ENCODE results near the gene CREBBP. TPM values are rescaled to one million over a fixed set of nuclear protein-coding genes. Genes with fewer than 3 reads are reported as not detected.

Gene CREBBP
- total and polyA plus RNA-seq, 2 experiments from 2014 or later: 36.9 to 54.8 TPM

GRCh38 chr16:3838600-3839401 is 41.7 kb downstream of the CREBBP start (continued):
- TF ChIP-seq, protein P1, sequence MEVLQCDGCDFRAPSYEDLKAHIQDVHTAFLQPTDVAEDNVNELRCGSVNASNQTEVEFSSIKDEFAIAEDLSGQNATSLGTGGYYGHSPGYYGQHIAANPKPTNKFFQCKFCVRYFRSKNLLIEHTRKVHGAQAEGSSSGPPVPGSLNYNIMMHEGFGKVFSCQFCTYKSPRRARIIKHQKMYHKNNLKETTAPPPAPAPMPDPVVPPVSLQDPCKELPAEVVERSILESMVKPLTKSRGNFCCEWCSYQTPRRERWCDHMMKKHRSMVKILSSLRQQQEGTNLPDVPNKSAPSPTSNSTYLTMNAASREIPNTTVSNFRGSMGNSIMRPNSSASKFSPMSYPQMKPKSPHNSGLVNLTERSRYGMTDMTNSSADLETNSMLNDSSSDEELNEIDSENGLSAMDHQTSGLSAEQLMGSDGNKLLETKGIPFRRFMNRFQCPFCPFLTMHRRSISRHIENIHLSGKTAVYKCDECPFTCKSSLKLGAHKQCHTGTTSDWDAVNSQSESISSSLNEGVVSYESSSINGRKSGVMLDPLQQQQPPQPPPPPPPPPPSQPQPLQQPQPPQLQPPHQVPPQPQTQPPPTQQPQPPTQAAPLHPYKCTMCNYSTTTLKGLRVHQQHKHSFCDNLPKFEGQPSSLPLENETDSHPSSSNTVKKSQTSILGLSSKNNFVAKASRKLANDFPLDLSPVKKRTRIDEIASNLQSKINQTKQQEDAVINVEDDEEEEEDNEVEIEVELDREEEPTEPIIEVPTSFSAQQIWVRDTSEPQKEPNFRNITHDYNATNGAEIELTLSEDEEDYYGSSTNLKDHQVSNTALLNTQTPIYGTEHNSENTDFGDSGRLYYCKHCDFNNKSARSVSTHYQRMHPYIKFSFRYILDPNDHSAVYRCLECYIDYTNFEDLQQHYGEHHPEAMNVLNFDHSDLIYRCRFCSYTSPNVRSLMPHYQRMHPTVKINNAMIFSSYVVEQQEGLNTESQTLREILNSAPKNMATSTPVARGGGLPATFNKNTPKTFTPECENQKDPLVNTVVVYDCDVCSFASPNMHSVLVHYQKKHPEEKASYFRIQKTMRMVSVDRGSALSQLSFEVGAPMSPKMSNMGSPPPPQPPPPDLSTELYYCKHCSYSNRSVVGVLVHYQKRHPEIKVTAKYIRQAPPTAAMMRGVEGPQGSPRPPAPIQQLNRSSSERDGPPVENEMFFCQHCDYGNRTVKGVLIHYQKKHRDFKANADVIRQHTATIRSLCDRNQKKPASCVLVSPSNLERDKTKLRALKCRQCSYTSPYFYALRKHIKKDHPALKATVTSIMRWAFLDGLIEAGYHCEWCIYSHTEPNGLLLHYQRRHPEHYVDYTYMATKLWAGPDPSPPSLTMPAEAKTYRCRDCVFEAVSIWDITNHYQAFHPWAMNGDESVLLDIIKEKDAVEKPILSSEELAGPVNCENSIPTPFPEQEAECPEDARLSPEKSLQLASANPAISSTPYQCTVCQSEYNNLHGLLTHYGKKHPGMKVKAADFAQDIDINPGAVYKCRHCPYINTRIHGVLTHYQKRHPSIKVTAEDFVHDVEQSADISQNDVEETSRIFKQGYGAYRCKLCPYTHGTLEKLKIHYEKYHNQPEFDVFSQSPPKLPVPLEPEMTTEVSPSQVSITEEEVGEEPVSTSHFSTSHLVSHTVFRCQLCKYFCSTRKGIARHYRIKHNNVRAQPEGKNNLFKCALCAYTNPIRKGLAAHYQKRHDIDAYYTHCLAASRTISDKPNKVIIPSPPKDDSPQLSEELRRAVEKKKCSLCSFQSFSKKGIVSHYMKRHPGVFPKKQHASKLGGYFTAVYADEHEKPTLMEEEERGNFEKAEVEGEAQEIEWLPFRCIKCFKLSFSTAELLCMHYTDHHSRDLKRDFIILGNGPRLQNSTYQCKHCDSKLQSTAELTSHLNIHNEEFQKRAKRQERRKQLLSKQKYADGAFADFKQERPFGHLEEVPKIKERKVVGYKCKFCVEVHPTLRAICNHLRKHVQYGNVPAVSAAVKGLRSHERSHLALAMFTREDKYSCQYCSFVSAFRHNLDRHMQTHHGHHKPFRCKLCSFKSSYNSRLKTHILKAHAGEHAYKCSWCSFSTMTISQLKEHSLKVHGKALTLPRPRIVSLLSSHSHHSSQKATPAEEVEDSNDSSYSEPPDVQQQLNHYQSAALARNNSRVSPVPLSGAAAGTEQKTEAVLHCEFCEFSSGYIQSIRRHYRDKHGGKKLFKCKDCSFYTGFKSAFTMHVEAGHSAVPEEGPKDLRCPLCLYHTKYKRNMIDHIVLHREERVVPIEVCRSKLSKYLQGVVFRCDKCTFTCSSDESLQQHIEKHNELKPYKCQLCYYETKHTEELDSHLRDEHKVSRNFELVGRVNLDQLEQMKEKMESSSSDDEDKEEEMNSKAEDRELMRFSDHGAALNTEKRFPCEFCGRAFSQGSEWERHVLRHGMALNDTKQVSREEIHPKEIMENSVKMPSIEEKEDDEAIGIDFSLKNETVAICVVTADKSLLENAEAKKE (CRISPR knock-in tag; IDR thresholded peaks at IDR 0.05): no peak
- TF ChIP-seq CTCF (conservative IDR thresholded peaks at IDR 0.05; ENCODE audit: low read depth in 2 of 2): no peak
- TF ChIP-seq ETS1 (IDR thresholded peaks at IDR 0.05): no peak
